Stimulated activated CD8-positive, alpha-beta memory T cell treated with anti-CD3 and anti-CD28 coated beads, Interleukin-7, amount 100 ng/mL, for 48 hours (primary cell): ENCODE measurements around the gene MTX3.

Experiments
- DNase-seq, 2 donors: peaks; one replicate each; pipeline ENCODE4 v3.0.0-alpha.2; 2020; ENCODE audit warnings: low read depth in 1 of 2; ENCODE audit errors: extremely low read depth in 1 of 2

Gene MTX3, protein sequence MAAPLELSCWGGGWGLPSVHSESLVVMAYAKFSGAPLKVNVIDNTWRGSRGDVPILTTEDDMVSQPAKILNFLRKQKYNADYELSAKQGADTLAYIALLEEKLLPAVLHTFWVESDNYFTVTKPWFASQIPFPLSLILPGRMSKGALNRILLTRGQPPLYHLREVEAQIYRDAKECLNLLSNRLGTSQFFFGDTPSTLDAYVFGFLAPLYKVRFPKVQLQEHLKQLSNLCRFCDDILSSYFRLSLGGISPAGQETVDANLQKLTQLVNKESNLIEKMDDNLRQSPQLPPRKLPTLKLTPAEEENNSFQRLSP

DNA sequence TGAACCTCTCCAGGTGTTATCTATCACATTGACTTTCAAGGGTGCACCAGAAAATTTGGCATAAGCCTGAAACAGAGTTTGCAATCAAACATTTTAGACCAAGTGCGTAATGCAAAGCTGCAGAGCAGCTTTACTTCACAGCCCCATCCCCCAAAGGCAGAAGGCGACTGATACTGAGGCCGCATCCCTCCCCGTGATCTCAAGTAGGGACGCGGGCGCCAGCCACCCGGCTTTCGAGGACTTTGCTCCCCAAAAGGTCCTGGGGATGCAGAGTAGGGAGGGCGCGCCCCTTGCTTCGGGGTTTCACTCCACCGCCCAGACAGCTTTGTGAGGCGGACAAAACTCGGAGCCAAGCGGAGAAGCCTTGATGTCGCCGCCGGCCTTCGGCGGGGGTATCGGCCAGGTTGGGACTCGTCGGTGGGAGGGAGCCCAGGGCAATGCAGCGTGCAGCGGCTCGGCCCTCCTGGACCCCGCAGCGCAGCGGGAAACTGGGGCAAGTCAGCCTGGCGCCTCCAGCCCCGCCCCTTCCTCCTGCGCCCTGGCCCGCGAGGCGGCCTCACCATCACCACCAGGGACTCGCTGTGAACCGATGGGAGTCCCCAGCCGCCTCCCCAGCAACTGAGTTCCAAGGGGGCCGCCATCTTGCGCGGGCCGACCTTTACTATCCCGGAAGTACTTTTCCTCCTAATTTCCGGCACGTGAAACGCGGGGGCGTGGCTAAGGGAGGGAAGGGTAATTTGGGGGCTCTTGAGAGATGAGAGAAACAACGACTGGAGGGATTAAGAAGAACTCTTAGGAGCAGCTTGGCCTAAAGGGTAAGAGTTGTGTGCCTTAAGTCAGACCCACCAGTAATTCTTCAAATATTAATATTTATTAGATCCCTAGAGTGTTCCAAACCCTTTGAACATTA, at the start of gene MTX3:
Gene MTX3, minus strand, starts transcription at position 665 of the 910 bp plus-strand sequence. Its CDS starts 24 bp downstream, at position 641.
- peak; percentile 75 to 89 for DNase-seq

DNA sequence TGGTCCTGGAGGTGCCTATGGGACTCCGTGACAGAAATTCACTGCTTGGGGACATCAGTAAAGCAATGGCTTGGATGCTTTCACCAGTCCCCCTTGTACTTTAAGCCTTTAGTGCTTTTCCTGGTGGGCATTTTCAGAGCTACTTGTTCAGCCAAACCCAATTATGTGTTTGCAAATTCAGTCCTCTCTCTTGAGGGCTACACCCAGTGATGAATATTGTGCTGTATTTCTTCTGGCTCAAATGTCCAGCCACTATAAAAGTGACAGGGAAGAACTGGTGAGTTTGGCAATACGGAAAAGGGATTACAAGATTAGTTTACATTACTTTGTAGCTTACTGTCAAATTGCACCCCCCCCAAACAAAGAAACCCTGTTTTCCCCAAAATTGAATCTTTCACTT, 48.6 kb upstream of the MTX3 start:
- DNase-seq: no peak

DNA sequence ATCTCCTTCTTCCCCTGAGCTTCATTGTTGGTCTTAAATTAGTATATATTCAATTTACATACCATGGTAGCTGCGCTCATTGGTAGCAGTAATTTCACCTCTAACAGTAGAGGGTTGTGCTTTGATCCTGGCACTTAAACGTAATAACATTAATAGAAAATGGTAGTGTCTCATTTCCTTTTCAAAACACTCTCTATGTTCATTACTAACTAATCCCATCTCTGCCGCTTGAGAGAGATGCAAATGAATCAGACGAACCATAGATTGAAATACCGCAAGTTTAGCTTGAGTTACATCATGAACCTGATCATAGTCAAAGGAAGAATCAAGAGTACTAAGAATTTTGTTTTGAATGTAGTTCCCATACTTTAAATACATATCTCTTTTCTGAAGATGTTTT, 46.3 kb upstream of the MTX3 start:
- no peak for DNase-seq

DNA sequence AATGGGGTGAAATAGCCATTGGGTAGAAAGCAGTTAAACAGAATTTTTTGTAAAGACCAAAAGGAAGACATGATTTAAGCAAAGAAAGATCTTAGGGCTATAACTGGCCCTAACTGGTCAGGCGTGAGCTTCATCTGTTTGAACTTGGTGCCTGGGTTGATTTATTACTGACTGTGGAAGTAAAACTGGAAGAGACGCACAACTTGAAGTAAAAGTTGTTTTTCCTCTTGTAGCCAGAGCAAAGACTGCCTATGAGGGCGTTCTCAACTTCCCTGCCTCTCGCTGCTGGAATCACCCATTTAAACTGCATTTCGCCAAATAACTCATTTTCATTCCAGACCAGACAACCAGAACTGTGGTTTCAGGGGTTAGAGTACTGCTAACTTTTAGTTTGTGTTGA, 45.6 kb upstream of the MTX3 start:
- no peak for DNase-seq

DNA sequence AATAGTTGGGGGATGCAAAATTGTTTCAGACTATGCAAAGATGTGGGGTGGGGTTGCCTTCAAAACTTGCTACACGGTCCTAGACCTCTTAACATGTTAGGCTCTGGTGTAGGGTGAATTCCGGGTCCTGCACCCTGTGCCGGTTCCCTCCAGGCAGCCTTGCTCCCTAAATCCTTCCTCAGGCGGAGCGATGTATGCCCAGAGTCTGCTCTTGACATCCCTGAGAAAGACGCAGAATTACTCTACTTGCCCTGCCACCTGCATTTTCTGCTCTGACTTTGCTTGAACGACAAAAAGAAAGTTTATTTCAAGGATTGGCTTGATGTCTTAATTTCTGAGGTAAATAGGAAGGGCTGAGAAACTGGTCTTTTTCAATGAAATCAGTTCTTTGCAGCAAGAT, 44.8 kb upstream of the MTX3 start:
- DNase-seq: no peak

DNA sequence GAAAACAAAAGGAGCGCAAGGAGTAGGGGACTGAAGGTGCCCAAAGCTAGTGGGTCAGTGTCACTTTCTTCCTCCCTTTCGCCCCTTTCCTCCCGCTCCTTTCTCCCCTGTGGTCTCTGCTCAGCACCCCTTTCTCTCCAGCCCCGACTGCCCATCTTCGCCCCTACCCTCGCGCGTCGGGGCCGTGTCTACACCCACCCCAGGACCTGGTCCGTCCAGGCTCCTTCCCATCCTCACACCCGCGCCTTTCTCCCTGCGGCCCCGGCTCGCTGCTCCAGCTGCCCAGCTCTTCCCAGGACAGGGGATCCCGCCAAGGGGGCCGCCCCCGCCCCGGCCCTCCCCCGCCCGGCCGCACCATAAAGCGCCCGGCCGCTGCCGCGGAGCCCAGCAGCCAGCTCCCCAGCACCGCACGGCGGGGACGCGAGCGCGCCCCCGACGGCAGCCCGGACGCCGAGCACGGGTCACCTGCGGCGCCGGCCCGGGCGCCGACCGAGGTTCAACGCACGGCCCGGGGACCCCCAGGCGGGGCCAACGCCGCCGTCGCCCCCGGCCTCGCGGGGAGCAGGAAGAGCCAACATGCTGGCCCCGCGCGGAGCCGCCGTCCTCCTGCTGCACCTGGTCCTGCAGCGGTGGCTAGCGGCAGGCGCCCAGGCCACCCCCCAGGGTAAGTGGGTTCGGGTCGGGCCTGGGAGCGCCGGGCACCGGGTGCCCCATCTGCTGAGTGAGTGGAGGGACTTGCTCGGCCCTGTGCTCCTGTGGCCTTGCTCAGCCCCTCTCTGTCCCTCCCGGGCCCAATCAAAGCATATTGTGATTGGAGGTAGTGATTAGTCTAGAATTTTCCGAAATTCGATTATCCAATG, 44.1 kb upstream of the MTX3 start, which contains the start of gene THBS4:
Gene THBS4, plus strand, starts transcription at position 387 of the 860 bp plus-strand sequence. Its CDS starts 190 bp downstream, at position 577.
- no peak for DNase-seq

DNA sequence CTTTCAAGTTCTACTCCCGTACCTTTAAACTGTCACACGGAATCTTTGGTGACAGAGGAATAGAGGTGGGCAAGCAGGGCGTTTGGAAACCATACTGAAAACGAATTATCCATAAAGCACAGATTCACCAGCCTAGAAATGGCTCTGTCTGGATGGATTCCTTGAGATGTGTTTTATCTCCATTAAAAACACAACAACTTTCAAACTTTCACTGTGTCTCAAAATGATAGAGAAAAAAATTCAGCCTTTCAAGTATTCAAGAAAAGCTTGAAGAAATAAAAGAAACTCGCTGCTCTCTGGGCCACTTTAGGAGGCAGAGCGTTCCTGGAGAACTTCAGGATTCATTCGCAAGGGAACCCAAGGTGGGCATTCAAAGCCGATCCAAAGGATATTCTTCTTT, 43.5 kb upstream of the MTX3 start:
- no peak for DNase-seq

DNA sequence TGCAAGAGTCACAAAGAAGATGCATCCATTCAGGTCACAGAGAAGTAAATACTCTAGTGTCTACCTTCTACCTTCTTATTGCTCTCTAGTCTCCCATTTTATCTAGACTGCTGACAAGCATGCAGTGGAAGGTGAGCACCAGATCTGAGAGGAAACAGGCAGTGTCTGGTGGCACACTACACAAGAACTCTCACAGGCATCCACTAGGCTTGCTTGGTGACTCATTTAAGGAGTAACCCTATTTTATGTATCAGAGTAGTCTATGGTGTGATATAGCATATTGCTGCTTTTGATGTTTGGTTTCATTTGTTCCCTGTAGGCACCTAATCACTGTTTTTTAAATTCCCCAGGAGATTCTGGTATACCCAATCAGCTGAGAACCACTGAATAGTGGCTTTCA, 42.5 kb upstream of the MTX3 start:
- DNase-seq: peak in 1 of 2 donors; percentile 8

DNA sequence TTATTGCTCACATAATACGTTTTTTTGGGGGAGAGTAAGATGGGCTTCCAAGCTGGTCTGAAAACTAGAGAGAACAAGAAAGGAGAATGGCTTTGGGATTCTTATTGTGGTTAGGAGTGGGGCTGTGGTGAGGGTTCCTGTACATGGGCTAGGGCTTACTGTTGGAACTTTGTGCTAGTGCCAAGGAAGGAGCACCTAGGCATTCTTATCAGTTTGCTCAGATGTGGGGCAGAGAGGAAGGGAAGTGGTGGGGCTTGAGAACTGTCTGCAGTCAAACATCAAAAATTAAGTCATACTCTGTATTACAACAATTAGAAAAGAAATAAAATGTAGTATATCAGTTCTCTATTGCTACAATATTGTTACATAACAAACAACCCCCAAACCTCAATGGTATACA, 40.0 kb upstream of the MTX3 start:
- no peak for DNase-seq

DNA sequence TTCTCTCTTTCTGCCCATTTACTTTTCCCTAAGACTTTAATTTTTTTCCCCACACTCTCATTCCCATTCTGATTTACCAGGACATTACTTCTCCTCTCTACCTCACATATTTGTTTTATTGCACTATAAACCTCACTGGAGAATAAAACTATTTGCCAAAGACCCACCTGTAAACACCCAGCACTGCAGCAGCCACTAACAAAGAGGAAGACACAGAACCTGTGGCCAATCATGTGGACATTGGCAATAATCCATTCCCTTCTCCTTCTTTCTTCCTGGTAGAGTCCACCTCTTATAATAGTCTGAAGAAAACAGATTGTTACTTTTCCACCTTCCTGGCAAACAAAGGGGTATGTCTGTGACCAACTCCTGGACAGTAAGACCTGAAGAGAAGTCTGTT, 35.8 kb upstream of the MTX3 start:
- DNase-seq: no peak

DNA sequence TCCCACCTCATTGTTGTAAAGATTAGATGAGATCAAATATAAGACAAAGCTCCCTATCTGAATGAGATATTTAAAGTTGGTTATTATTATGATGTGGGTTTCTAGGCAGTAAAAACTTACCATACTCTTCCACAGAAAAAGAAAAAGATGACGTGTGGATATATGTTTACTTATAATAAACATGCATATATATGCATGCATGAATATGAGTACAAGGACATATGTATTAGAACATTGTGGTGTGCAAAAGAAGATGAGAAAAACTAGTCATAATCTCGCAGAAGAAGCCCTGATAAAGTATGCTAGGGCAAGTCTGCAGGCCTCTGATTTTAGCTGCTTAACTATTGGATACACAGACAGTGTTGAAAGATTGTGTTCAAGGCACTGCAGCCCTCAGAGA, 34.0 kb upstream of the MTX3 start:
- no peak for DNase-seq

DNA sequence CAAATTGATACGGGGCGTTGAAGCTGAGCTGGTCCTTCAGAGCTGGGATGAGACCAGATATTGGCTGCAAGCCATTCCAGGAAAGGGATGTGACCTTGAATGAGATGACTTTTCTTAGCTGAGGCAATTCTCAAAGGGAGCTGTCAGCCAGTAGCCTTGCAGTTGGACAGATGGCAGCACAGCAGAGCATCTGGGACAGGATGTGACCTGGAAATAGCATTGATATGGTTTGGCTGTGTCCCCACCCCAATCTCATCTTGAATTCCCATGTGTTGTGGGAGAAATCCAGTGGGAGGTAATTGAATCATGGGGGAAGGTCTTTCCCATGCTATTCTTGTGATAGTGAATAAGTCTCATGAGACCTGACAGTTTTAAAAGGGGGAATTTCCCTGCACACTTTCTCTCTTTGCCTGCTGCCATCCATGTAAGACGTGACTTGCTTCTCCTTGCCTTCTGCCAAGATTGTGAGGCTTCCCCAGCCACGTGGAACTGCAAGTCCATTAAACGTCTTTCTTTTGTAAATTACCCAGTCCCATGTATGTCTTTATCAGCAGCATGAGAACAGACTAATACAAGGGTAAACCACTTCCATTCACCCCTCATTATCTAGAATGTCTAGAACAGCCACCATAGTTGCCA, 19.8 kb upstream of the MTX3 start:
- DNase-seq: no peak

DNA sequence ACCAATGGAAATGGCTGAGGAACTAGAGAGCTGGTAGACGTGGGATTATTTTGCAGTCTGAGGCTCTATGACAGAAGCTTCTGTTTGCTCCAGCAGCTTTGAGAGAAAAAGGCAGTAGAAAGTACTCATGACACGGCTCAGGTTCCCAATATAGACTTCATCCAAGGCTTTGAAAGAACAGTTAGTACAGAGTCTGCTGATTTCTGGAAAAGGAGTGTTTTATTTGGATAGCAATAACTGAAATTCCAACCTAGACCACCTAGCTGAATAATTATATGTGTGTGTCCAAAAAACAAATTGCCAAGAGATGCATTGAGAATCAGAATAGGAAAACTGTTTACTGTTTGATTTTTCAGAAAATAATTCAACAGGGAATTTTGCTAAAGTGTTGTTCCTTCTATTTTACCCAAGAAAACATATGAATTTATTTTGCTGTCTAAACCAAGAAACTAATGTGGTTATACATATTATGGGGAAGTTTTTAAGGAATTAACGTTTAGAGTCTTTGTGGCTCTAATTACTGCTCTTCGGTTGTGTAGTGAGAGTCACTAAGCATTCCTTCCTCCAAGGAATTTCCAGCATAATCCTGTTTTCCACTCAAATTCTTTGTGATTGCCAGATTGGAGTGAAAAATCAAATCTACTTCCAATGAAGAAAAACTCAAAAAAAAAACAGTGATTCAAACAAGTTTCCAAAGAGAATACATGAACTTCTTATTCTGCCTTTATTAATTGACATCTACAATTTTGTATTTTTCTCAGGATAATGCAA, 18.1 kb upstream of the MTX3 start:
- no peak for DNase-seq

DNA sequence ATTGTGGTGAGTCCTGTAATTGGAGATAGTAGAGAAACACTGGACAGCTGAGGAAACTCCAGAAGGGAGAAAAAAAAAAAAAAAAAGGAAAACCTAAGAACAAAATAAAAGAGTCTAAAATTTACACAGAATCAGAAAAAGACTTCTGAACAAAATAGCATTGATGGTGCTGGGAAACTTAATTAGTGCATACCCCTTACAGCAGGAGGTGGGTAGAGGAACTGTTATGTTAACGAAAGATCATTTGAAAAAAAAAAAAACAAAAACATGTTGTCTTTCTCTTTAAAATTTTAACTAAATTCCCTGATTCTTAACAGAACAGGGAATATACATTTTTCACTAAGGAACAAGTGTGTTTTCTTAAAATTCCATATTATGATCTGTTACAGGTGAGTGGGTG, 11.6 kb upstream of the MTX3 start:
- DNase-seq: no peak

DNA sequence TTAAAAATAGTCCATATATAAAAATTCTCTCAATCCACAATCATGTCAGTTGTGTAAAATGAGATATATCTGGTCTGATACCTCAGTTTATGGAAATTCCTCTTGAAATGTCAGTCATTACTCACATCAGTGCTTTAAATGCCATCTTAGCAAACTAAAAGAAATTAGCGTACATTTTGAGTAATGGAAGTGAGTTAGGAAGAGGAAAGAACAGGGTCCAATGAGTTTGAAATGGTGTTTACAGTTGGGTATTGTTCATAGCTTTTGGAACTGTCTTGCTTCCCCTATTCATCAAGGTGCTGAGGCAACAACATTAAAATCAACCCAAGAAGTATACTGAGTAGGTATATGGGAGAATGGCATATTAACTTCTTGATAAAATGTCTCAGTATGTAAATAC, 8.7 kb upstream of the MTX3 start:
- DNase-seq: no peak

DNA sequence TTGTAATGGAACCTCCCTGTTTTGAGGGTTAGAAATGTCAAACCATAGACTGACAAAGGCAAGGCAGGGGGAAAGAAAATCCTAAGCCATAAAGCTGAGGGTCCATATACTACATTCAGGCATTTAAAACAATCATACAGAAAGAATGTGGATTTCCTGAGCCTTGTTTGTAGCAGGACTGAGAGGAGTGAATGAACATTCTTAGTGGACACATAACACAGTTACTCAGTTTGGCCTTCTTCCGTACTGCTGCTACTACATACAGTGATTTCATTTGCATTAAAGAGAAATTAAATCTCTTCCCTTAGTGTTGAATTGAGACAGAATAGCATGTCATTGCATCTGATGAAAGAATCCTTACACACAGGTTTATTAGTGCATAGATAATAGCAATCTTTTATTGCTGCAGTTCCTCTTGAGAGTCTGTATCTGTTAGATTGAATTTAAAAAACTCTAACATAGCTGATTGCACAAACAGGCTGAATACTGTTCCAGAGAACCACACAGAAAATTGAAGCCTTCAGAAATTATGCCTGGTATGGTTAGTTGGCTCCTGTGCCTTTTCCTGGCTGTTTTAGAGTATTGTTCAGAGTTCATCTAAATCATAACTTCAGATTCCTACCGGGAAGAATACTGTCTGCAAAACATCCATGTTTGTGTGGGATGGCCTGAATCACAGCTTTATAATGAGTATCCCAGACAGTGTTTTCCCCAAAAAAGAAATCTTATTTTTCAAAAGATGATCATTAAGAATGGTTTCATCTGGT, 2.0 kb upstream of the MTX3 start:
- DNase-seq: no peak

DNA sequence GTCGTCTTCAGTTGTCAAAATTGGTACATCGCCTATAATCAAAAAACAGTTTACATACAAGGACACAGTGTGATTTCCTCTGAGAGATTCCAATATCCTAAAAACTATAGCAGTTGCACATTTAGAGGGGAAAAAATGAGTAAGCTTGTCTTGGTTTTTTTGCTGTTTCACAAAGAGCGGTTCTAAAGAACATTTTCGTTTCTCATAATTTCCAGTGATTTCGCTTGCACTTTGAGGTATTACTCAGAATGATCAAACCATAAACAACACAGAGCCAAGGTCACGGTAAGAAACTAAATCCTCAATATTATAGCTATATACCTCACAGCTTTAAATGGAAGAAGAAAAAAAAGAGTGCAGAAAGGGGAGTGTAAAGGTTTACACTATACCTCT, 861 bp downstream of the MTX3 start:
- no peak for DNase-seq

DNA sequence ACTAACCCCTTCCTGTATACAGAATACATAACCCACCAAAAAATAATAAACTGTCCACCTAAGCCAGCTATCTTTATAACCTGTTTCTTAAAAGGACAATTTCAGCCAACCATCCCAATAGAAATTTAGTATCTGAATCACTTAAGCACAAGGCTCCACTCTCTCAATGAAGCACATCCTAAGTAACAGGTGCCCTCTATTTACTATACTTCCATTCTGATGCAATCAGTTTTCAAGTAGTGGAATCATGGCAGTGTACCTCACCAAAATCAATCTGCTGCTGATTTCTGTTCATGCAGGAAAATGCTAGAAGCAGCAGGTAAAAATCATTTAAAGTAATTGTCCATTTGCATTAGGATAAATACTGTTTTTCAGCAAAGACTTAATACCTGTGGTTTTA, 4.8 kb downstream of the MTX3 start:
- no peak for DNase-seq

DNA sequence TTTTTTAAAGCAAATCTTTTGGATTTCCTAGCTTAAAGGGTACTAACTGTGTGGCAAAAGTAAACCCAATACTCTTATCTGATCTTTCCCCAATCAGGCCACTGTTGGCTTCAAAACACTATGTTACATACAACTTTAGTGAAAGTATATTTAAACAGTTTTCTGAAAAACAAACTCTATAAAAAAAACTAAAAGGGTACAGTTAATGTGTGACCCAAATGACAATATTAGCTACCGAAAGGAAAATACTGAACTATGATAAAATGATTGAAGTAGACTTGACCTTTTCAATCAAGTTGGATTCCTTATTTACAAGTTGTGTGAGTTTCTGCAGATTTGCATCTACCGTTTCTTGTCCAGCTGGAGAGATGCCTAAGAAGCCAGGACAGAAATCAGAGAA, 5.8 kb downstream of the MTX3 start:
- DNase-seq: no peak
